HFFc6 (cell line): Measurements from ENCODE around the gene PRR33. TPM values are rescaled to one million over a fixed set of nuclear protein-coding genes. Genes with fewer than 3 reads are reported as not detected.

Experiments used
- DNase-seq: peaks from one replicate; pipeline ENCODE4 v3.0.0-alpha.2; 2018
- H3K27ac Mint-ChIP-seq: 2 replicates; pipeline ENCODE4 v1.8.0; 2020; ENCODE audit warnings: mild to moderate bottlenecking, mixed read lengths
- H3K27me3 Mint-ChIP-seq: 2 replicates; pipeline ENCODE4 v1.8.0; 2021; ENCODE audit warnings: mild to moderate bottlenecking, moderate library complexity, mixed read lengths; ENCODE audit not compliant: insufficient read depth
- H3K36me3 Mint-ChIP-seq: 2 replicates; pipeline ENCODE4 v1.8.0; 2021; ENCODE audit warnings: low read depth, mixed read lengths
- H3K4me1 Mint-ChIP-seq: 2 replicates; pipeline ENCODE4 v1.8.0; 2020; ENCODE audit warnings: low read depth, mixed read lengths
- H3K4me3 Mint-ChIP-seq: 2 replicates; pipeline ENCODE4 v1.8.0; 2020; ENCODE audit warnings: mild to moderate bottlenecking, moderate library complexity, mixed read lengths
- H3K9me3 Mint-ChIP-seq: 2 replicates; pipeline ENCODE4 v1.8.0; 2020; ENCODE audit warnings: mild to moderate bottlenecking, mixed read lengths
- CTCF ChIP-seq: fragments of 200-600 bp; sonication (generic); IDR thresholded peaks from 2 replicates; pipeline ENCODE4 v1.5.0; 2021; ENCODE audit warnings: antibody characterized with exemption, mild to moderate bottlenecking
- total RNA-seq, 6 experiments: library from RNA; stranded (reverse); fragmentation: NEBNext Ultra II Directional; extraction: Animal tissue kit (Norgen Biotek cat#: 25700); gene quantifications; 2 replicates in 1 of 6; 3 replicates in 5 of 6; pipeline ENCODE4 v1.2.3, GENCODE V29; 2021

The PRR33 gene
- total RNA-seq, 6 experiments from 2014 or later = not detected

- Mint-ChIP-seq H3K27ac (no peak overlapping the region), H3K9me3 (no peaks in the 10 kb centered on the region), H3K36me3 (no peaks in the 10 kb centered on the region), H3K4me1 (no peaks in the 10 kb centered on the region), H3K4me3 (no peak overlapping the region), H3K27me3 (peaks cover 20% of the 10 kb centered on the region)
- no peak for DNase-seq
- no peak for TF ChIP-seq CTCF
Measured at GRCh38 chr11:1854132-1854948, 37.4 kb downstream of the PRR33 start.

- no peak for DNase-seq
- peaks cover 27% of the 10 kb centered on the region for H3K27me3 Mint-ChIP-seq
- no peak for TF ChIP-seq CTCF
- no peak overlapping the region for H3K4me3 Mint-ChIP-seq
- no peak overlapping the region for H3K27ac Mint-ChIP-seq
- no peaks in the 10 kb centered on the region for H3K4me1 Mint-ChIP-seq
- no peaks in the 10 kb centered on the region for H3K9me3 Mint-ChIP-seq
- no peaks in the 10 kb centered on the region for H3K36me3 Mint-ChIP-seq
Measured at GRCh38 chr11:1853376-1854131, 38.1 kb downstream of the PRR33 start.

- TF ChIP-seq CTCF = no peak
- Mint-ChIP-seq H3K27ac (no peak within 1 kb of the TSS), H3K9me3 (no peaks in the 10 kb centered on the region), H3K36me3 (no peaks in the 10 kb centered on the region), H3K4me1 (no peaks in the 10 kb centered on the region), H3K4me3 (no peak within 1 kb of the TSS), H3K27me3 (peaks cover 26% of the 10 kb centered on the region)
- DNase-seq = no peak
Measured at GRCh38 chr11:1852877-1853276, 38.8 kb downstream of the PRR33 start, which contains the start of gene LSP1. Gene LSP1, plus strand, starts transcription at chr11:1853084. Its CDS starts 61 bp downstream, at chr11:1853145.

GRCh38 chr11:1852271-1852876, 39.3 kb downstream of the PRR33 start:
- H3K9me3 Mint-ChIP-seq = no peaks in the 10 kb centered on the region
- no peaks in the 10 kb centered on the region for H3K4me1 Mint-ChIP-seq
- no peak overlapping the region for H3K4me3 Mint-ChIP-seq
- H3K27me3 Mint-ChIP-seq = peaks cover 31% of the 10 kb centered on the region
- no peak for DNase-seq
- no peaks in the 10 kb centered on the region for H3K36me3 Mint-ChIP-seq
- TF ChIP-seq CTCF = no peak
- no peak overlapping the region for H3K27ac Mint-ChIP-seq

- no peak for TF ChIP-seq CTCF
- Mint-ChIP-seq H3K27ac (no peak overlapping the region), H3K9me3 (no peaks in the 10 kb centered on the region), H3K36me3 (no peaks in the 10 kb centered on the region), H3K27me3 (peaks cover 36% of the 10 kb centered on the region), H3K4me1 (no peaks in the 10 kb centered on the region), H3K4me3 (no peak overlapping the region)
- DNase-seq = no peak
Measured at GRCh38 chr11:1851468-1852180, 40.1 kb downstream of the PRR33 start.
